ENCODE results near the gene CSHL1. TPM values are rescaled to one million over a fixed set of nuclear protein-coding genes. Genes with fewer than 3 reads are reported as not detected.

The CSHL1 gene
- total and polyA plus RNA-seq, 9 of the 15 experiments (the other 6 are each of a cell fraction or from before 2014, with no cell fraction given): not detected

GRCh38 chr17:63928172-63928666, 17.2 kb upstream of the CSHL1 start:
- in situ Hi-C loops (cut with MboI) (no loop called here), intact Hi-C loops (cut with micrococcal nuclease) (no loop called here)
- no TSS peak for BruUV-seq (replicated peaks)
- H4K20me1 ChIP-seq (replicated peaks; ENCODE audit: control insufficient read depth, insufficient read depth, low read length): no peaks in the 10 kb centered on the region
- CTCF ChIA-PET (ENCODE audit: low intra/inter-chr PET ratio): no interaction called here
- no peak for DNase-seq (ENCODE audit: extremely low read depth in 1 of 4, low spot score in 3 of 4)
- ATAC-seq: no peak
- no peak for FAIRE-seq
- WGBS (ENCODE audit: insufficient coverage, low coverage, missing lambda C conversion rate): 19% methylated on average over 7 of the region's 10 CpGs
- peaks cover 0 to 9% of the 10 kb centered on the region in 2 experiments; a peak in 2 of 5 replicates for H3K27me3 ChIP-seq (ENCODE audit: control insufficient read depth in 2 of 2, insufficient read depth in 2 of 2, low read length in 2 of 2)
- H3K4me2 ChIP-seq (ENCODE audit: insufficient read depth, low read length): no peak overlapping the region
- H2AFZ ChIP-seq (ENCODE audit: low read depth, low read length): no peak overlapping the region
- no peaks in the 10 kb centered on the region for H3K9me3 ChIP-seq (replicated peaks; ENCODE audit: control insufficient read depth, insufficient read depth, low read depth, low read length)
- peaks cover 0 to 33% of the 10 kb centered on the region in 2 experiments; a peak in 2 of 5 replicates for H3K4me1 ChIP-seq (replicated peaks in 1 of 2; ENCODE audit: control insufficient read depth in 2 of 2, insufficient read depth in 2 of 2, low read length in 2 of 2)
- H3K79me2 ChIP-seq (ENCODE audit: control insufficient read depth, insufficient read depth, low read length): no peaks in the 10 kb centered on the region
- TF ChIP-seq ZNF146 (CRISPR knock-in tag; IDR thresholded peaks at IDR 0.05; ENCODE audit: unreplicated experiment) (no peak), ZFP36 (IDR thresholded peaks at IDR 0.05; ENCODE audit: low read depth, low read length, partially characterized antibody) (peak; percentile 78)
- no peak overlapping the region; a peak in 1 of 4 replicates for H3K9ac ChIP-seq (ENCODE audit: insufficient read depth in 1 of 2, low read depth in 2 of 2, low read length in 2 of 2)
- H3K36me3 ChIP-seq (ENCODE audit: control insufficient read depth, insufficient read depth, low read length): no peaks in the 10 kb centered on the region
- H3K27ac ChIP-seq (ENCODE audit: extremely low read depth, low read depth, low read length): no peak overlapping the region
- POLR2A ChIA-PET: interaction anchor here (0.6 kb wide), 1 partner anchor 13 kb away, joined by 3 read pairs; no protein-coding TSS in a partner anchor
- no peak overlapping the region for H3K4me3 ChIP-seq
- no peaks in the 10 kb centered on the region for H3K9me1 ChIP-seq (ENCODE audit: control insufficient read depth, insufficient read depth, low read length)

GRCh38 chr17:63927464-63928171, 16.6 kb upstream of the CSHL1 start:
- H4K20me1 ChIP-seq (replicated peaks; ENCODE audit: control insufficient read depth, insufficient read depth, low read length): no peaks in the 10 kb centered on the region
- TF ChIP-seq BHLHE40 (IDR thresholded peaks at IDR 0.05; ENCODE audit: low read length): peak; percentile 51; the same call in 1 of the 2 replicates
- TF ChIP-seq FUS (optimal IDR thresholded peaks at IDR 0.05; ENCODE audit: low read depth, low read length): no peak
- H3K79me2 ChIP-seq (ENCODE audit: control insufficient read depth, insufficient read depth, low read length): no peaks in the 10 kb centered on the region
- H3K4me2 ChIP-seq (ENCODE audit: insufficient read depth, low read length): no peak overlapping the region
- CTCF ChIA-PET (ENCODE audit: low intra/inter-chr PET ratio): no interaction called here
- no peaks in the 10 kb centered on the region for H3K9me1 ChIP-seq (ENCODE audit: control insufficient read depth, insufficient read depth, low read length)
- H3K36me3 ChIP-seq (ENCODE audit: control insufficient read depth, insufficient read depth, low read length): no peaks in the 10 kb centered on the region
- peaks cover 0 to 9% of the 10 kb centered on the region in 2 experiments; a peak in 2 of 5 replicates for H3K27me3 ChIP-seq (ENCODE audit: control insufficient read depth in 2 of 2, insufficient read depth in 2 of 2, low read length in 2 of 2)
- no peak for DNase-seq (ENCODE audit: extremely low read depth in 1 of 4, low spot score in 3 of 4)
- no peak overlapping the region for H3K27ac ChIP-seq (ENCODE audit: extremely low read depth, low read depth, low read length)
- ATAC-seq: no peak
- no peak overlapping the region for H3K4me3 ChIP-seq
- POLR2A ChIA-PET: no interaction called here
- no TSS peak for BruUV-seq (replicated peaks)
- no peak overlapping the region for H2AFZ ChIP-seq (ENCODE audit: low read depth, low read length)
- 18% methylated on average over 6 of the region's 8 CpGs for WGBS (ENCODE audit: insufficient coverage, low coverage, missing lambda C conversion rate)
- intact Hi-C loops (cut with micrococcal nuclease): no loop called here
- FAIRE-seq: no peak
- H3K9me3 ChIP-seq (replicated peaks; ENCODE audit: control insufficient read depth, insufficient read depth, low read depth, low read length): no peaks in the 10 kb centered on the region
- peak overlapping the region in 1 of 2 experiments; percentile 4; a peak in 1 of 4 replicates for H3K9ac ChIP-seq (ENCODE audit: insufficient read depth in 1 of 2, low read depth in 2 of 2, low read length in 2 of 2)
- in situ Hi-C loops (cut with MboI): no loop called here
- H3K4me1 ChIP-seq (replicated peaks in 1 of 2; ENCODE audit: control insufficient read depth in 2 of 2, insufficient read depth in 2 of 2, low read length in 2 of 2): peaks cover 0 to 33% of the 10 kb centered on the region in 2 experiments; a peak in 2 of 5 replicates

Measured in K562 (cell line).